ENCODE data around the gene DCAF7. TPM values are rescaled to one million over a fixed set of nuclear protein-coding genes. Genes with fewer than 3 reads are reported as not detected.

The DCAF7 gene
- total and polyA plus RNA-seq, 2 donors from 2014 or later = 19.9 to 81.0 TPM

GRCh38 chr17:63546308-63547082 lies 3.8 kb upstream of the DCAF7 start:
- intact Hi-C loops (cut with DNase I) = no loop called here
- H3K9me3 ChIP-seq (ENCODE audit: control insufficient read depth in 2 of 3, insufficient read depth in 1 of 3, low read length in 3 of 3) = no peaks in the 10 kb centered on the region
- H3K4me3 ChIP-seq (ENCODE audit: low read length in 3 of 3) = no peak overlapping the region
- no peak for FAIRE-seq
- TF ChIP-seq, protein P1, sequence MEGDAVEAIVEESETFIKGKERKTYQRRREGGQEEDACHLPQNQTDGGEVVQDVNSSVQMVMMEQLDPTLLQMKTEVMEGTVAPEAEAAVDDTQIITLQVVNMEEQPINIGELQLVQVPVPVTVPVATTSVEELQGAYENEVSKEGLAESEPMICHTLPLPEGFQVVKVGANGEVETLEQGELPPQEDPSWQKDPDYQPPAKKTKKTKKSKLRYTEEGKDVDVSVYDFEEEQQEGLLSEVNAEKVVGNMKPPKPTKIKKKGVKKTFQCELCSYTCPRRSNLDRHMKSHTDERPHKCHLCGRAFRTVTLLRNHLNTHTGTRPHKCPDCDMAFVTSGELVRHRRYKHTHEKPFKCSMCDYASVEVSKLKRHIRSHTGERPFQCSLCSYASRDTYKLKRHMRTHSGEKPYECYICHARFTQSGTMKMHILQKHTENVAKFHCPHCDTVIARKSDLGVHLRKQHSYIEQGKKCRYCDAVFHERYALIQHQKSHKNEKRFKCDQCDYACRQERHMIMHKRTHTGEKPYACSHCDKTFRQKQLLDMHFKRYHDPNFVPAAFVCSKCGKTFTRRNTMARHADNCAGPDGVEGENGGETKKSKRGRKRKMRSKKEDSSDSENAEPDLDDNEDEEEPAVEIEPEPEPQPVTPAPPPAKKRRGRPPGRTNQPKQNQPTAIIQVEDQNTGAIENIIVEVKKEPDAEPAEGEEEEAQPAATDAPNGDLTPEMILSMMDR (IDR thresholded peaks at IDR 0.05; ENCODE audit: borderline replicate concordance, extremely low read depth, insufficient read depth) = no peak
- no peak overlapping the region for H3K27ac ChIP-seq (ENCODE audit: low read depth in 2 of 2, low read length in 2 of 2)
- H3K27me3 ChIP-seq (ENCODE audit: control insufficient read depth, insufficient read depth, low read length) = no peaks in the 10 kb centered on the region
- no peak overlapping the region for H3K9ac ChIP-seq (ENCODE audit: low read length in 3 of 3)
- H3K36me3 ChIP-seq (ENCODE audit: control insufficient read depth in 2 of 3, insufficient read depth in 3 of 3, low read length in 3 of 3) = no peaks in the 10 kb centered on the region
- no peak for DNase-seq
- peaks cover 0 to 6% (median 4%) of the 10 kb centered on the region in 3 donors for H3K4me1 ChIP-seq (ENCODE audit: control insufficient read depth in 2 of 3, insufficient read depth in 2 of 3, low read depth in 1 of 3, low read length in 3 of 3)

DNA sequence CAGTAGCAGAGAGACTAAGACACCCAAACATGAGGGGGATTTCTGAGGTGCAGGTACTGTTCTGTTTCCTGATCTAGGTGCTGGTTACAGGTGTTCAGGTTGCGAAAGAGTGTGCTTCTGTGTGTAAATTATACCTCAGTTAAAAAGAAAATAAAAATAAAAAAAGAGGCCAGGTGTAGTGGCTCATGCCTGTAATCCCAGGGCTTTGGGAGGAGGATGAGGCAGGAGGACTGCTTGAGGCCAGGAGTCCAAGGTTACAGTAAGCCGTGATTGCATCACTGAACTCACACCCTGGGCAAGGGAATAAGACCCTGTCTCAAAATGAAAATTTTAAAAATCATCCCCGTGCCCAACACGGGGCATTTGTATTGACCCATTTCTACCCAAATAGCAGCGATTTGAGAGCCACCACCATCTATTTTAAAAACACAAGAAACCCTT lies 3.2 kb upstream of the DCAF7 start:
- H3K27ac ChIP-seq (ENCODE audit: low read depth in 2 of 2, low read length in 2 of 2) = no peak overlapping the region
- no peak for DNase-seq
- no peak for FAIRE-seq
- H3K9me3 ChIP-seq (ENCODE audit: control insufficient read depth in 2 of 3, insufficient read depth in 1 of 3, low read length in 3 of 3) = no peaks in the 10 kb centered on the region
- H3K4me1 ChIP-seq (ENCODE audit: control insufficient read depth in 2 of 3, insufficient read depth in 2 of 3, low read depth in 1 of 3, low read length in 3 of 3) = peaks cover 0 to 6% (median 4%) of the 10 kb centered on the region in 3 donors
- H3K27me3 ChIP-seq (ENCODE audit: control insufficient read depth, insufficient read depth, low read length) = no peaks in the 10 kb centered on the region
- intact Hi-C loops (cut with DNase I) = no loop called here
- no peak overlapping the region for H3K4me3 ChIP-seq (ENCODE audit: low read length in 3 of 3)
- TF ChIP-seq, protein P1 (IDR thresholded peaks at IDR 0.05; ENCODE audit: borderline replicate concordance, extremely low read depth, insufficient read depth) = no peak
- H3K9ac ChIP-seq (ENCODE audit: low read length in 3 of 3) = no peak overlapping the region
- no peaks in the 10 kb centered on the region for H3K36me3 ChIP-seq (ENCODE audit: control insufficient read depth in 2 of 3, insufficient read depth in 3 of 3, low read length in 3 of 3)

DNA sequence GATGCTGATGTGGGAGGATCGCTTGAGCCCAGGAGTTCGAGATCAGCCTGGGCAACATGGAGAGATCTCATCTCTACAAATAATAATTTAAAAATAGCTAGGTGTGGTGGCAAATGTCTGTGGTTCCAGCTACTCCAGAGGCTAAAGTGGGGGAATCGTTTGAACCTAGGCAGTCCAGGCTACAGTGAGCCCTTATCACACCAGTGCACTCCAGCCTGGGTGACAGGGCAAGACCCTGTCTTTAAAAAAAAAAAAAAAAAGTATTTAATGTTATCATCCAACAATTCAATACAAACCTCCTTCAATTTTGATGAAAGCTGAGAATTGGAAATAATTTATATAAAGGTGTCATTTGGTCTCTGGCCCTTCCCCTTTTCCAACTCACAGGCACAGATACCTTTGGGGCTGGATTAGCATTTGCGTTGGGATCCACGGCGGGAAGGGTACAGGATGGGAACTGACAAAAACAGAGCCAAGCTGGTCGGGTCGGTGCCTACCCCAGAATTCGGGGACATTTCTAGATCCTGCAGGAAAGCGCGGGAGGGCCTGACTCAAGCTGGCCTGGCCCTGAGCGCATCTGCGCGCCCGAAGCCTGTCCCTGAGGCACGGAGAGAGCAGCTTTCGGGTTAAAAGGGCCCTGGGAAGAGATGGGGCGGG lies 860 bp upstream of the DCAF7 start:
- Histone ChIP-seq H3K27me3 (ENCODE audit: control insufficient read depth, insufficient read depth, low read length) (no peaks in the 10 kb centered on the region), H3K27ac (ENCODE audit: low read depth in 2 of 2, low read length in 2 of 2) (peak overlapping the region; percentile 90 to 95), H3K9ac (ENCODE audit: low read length in 3 of 3) (peak overlapping the region; percentile 63 to 93 (median 73)), H3K9me3 (ENCODE audit: control insufficient read depth in 2 of 3, insufficient read depth in 1 of 3, low read length in 3 of 3) (no peaks in the 10 kb centered on the region), H3K4me1 (ENCODE audit: control insufficient read depth in 2 of 3, insufficient read depth in 2 of 3, low read depth in 1 of 3, low read length in 3 of 3) (peaks cover 0 to 15% (median 8%) of the 10 kb centered on the region in 3 donors), H3K36me3 (ENCODE audit: control insufficient read depth in 2 of 3, insufficient read depth in 3 of 3, low read length in 3 of 3) (no peaks in the 10 kb centered on the region), H3K4me3 (ENCODE audit: low read length in 3 of 3) (peak overlapping the region; percentile 78 to 83 (median 82))
- no peak for FAIRE-seq
- peak in 1 of 5 donors; percentile 78 for DNase-seq
- intact Hi-C loops (cut with DNase I) = no loop called here
- TF ChIP-seq, protein P1 (IDR thresholded peaks at IDR 0.05; ENCODE audit: borderline replicate concordance, extremely low read depth, insufficient read depth) = no peak

Data from kidney (tissue), 14 donors.